GM12801 (cell line): ENCODE data around the gene FGFR3.

Source experiments
- TF ChIP-seq, protein P1 (sequence below): IDR thresholded peaks from one replicate; pipeline ENCODE4 v1.5.1; 2011; ENCODE audit warnings: control low read depth; ENCODE audit not compliant: insufficient read length; ENCODE audit errors: extremely low read depth

Gene FGFR3

DNA sequence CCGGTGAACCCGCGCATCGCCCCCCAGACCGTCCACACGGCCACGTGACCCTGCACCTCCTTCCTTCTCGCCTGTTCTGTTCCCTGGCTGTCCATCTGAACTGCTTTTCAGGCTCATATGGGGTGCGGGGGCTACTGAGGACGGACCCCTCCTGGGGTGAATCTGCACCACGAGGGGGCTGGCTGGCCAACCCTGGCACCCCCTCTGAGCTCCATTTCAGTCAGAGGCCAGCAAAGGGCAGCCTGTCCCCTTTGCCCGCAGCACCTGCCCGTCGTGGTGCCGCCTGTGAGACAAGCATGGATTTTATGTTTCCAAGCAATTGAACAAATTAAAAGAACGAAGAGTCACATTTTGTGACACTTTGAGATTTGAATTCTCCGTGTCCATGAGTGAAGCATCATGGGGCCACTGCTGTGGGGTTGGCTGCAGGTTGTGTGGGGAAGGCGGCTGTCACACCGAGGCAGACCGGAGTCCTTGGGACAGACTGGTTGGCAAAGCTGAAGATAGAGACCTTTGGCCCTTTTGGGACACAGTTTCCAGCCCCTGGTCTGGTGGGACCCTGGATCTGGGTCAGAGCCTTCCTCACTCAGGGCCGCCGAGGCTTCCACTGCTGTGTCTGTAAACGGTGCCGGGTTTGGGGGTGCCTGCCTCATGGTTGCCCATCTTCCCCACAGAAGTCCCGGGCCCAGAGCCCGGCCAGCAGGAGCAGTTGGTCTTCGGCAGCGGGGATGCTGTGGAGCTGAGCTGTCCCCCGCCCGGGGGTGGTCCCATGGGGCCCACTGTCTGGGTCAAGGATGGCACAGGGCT lies 5.7 kb downstream of the FGFR3 start:
- TF ChIP-seq, protein P1, sequence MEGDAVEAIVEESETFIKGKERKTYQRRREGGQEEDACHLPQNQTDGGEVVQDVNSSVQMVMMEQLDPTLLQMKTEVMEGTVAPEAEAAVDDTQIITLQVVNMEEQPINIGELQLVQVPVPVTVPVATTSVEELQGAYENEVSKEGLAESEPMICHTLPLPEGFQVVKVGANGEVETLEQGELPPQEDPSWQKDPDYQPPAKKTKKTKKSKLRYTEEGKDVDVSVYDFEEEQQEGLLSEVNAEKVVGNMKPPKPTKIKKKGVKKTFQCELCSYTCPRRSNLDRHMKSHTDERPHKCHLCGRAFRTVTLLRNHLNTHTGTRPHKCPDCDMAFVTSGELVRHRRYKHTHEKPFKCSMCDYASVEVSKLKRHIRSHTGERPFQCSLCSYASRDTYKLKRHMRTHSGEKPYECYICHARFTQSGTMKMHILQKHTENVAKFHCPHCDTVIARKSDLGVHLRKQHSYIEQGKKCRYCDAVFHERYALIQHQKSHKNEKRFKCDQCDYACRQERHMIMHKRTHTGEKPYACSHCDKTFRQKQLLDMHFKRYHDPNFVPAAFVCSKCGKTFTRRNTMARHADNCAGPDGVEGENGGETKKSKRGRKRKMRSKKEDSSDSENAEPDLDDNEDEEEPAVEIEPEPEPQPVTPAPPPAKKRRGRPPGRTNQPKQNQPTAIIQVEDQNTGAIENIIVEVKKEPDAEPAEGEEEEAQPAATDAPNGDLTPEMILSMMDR = no peak

DNA sequence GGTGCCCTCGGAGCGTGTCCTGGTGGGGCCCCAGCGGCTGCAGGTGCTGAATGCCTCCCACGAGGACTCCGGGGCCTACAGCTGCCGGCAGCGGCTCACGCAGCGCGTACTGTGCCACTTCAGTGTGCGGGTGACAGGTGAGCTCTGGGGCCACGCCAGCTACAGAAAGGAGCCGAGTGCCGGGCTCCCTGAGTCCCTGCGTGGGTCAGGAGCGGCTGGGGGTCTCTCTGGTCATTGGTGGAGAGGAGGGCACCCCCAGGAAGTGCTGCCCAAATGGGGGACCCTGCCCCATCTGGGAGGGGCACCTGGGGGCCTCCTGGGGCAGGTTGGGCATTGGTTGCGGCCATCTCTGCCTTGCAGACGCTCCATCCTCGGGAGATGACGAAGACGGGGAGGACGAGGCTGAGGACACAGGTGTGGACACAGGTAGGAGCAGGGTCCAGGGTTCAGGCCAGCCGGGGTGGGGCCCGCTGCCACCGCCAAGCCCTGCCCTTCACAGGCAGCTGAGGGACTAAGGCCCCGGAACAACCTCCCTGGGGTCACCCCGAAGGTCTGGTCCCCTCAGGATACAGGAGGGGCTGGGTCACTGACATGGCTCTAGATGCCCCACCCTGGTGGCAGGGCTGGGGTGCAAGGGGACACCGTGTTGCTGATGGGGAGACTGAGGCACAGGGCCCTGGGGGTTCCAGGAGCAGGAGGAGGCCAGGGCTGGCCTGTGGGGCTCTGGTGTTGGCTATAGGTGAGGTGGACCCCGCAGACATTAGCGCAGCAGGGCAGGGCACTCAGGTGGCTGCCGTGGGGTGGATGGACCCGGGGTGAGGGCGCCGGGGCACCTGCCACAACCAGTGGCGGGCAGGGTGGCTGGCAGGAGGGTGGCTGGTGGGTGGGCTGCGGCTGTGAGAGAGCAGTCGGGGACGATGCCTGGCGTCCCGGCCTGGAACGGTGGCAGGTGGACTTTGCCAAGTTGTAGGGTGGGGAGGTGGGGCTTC lies 6.6 kb downstream of the FGFR3 start:
- TF ChIP-seq, protein P1 = no peak

DNA sequence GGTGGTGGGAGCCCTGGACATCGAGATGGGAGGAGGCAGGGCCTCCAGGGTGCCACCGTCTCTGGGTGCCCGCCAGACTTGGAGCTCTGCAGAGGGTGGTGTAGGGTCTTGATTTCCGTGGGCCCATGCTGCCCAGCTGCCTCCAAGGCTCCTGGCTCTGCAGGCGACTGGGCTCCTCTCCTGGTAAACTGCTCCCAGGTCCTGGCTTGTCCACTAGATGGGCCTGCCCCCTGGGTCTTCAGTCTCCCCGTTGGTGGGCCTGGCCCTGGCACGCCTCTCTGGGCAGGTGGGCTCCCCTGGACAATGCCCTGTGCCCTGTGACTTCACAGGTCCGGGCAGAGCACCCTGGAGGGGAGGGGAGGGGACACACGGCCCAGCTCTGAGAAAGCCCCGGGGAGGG lies 7.7 kb downstream of the FGFR3 start:
- TF ChIP-seq, protein P1 = no peak

DNA sequence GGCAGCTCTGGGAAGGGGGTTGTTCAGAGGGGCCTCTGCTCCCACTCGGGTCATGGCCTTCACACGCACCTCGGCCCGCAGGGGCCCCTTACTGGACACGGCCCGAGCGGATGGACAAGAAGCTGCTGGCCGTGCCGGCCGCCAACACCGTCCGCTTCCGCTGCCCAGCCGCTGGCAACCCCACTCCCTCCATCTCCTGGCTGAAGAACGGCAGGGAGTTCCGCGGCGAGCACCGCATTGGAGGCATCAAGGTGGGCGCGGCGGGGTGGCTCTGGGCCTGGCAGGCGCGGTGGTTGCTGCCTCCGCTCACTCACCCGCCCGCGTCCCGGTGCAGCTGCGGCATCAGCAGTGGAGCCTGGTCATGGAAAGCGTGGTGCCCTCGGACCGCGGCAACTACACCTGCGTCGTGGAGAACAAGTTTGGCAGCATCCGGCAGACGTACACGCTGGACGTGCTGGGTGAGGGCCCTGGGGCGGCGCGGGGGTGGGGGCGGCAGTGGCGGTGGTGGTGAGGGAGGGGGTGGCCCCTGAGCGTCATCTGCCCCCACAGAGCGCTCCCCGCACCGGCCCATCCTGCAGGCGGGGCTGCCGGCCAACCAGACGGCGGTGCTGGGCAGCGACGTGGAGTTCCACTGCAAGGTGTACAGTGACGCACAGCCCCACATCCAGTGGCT lies 8.3 kb downstream of the FGFR3 start:
- TF ChIP-seq, protein P1 = no peak

DNA sequence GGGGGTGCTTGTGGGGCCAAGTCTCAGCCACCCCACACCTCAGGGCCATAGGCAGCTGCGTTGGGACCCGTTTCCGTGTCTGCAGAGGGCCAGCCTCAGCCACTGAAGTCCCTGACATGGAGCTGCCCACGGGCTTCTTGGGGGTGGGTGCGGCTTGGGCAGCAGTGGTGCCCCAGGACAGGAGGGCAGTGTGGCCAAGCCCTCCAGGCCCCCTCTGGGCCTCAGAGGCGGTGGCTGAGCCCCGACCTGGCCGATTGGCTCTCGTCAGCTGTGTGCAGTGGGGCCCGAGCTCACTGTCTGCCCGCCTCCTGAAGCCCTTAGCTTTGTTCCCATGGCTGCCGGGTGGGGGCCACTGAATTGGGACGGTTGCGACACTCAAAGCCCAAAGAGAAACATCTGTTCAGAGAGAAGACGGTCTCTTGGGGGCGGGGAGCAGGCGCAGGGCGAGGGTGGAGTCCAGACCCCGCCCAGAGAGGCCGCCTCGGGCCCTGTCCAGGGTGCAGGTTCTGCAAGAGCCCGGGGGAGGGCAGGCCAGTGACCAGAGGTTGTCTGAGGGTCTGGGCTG lies 9.1 kb downstream of the FGFR3 start:
- TF ChIP-seq, protein P1 = no peak

DNA sequence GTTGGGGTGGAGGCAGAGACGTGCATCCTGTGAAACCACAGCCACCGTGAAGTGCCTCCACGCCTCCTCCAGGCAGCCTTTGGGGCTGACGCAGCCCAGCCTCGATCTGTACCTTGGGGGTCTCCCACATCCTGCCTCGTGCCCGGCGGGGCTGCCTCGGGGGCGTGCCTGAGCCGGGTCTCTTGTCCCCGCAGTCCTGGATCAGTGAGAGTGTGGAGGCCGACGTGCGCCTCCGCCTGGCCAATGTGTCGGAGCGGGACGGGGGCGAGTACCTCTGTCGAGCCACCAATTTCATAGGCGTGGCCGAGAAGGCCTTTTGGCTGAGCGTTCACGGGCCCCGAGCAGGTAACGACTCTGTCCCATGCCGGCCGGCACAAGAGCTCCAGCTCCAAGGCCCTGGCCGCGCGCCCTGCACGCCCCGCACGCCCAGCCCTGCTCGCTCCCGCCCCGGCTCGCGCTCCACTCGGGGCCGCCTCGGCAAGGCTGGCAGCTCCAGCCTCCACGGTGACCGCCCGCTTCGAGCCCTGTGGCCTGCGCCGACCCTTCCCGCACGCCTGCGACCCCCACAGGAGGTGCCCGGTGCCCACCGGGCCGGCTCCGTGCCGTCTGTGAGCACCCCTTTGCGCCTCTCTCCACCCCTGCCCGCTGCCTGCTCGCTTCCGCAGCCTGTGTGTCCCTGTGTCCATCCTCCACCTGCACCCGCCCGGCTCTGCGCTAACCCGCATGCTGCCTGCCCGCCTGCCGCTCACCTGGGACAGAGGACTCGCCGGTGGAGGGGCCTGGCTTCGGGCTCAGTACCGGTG lies 9.8 kb downstream of the FGFR3 start:
- TF ChIP-seq, protein P1 = no peak
